CD4-positive, CD25-positive, alpha-beta regulatory T cell (primary cell): Measurements from ENCODE around the gene STPG4. TPM values are rescaled to one million over a fixed set of nuclear protein-coding genes. Genes with fewer than 3 reads are reported as not detected.

Experiments used
- ATAC-seq, 2 donors: fragments of 150-1000 bp; cut with Tn5 transposase; one replicate each; pipeline ENCODE4 v1.10.0; 2021; ENCODE audit warnings: low read depth in 2 of 2, moderate number of reproducible peaks in 2 of 2, moderate library complexity in 1 of 2
- DNase-seq, 3 donors: peaks; one replicate each; pipeline versions ENCODE4 v3.0.0 to v3.0.0-alpha.2; 2012 to 2022; ENCODE audit warnings: mixed read lengths in 1 of 3
- H3K27ac ChIP-seq: one replicate; pipeline ENCODE4 v1.7.0; 2013; ENCODE audit warnings: mild to moderate bottlenecking, low read length; ENCODE audit not compliant: insufficient read depth, poor library complexity, severe bottlenecking
- H3K27me3 ChIP-seq: one replicate; pipeline ENCODE4 v1.7.0; 2013; ENCODE audit warnings: low read length; ENCODE audit not compliant: control insufficient read depth, insufficient read depth
- H3K36me3 ChIP-seq: one replicate; pipeline ENCODE4 v1.7.0; 2013; ENCODE audit warnings: mild to moderate bottlenecking, low read length, moderate library complexity; ENCODE audit not compliant: control insufficient read depth, insufficient read depth
- H3K4me1 ChIP-seq: 2 replicates; pipeline ENCODE4 v1.7.0; 2013; ENCODE audit warnings: mild to moderate bottlenecking, low read length; ENCODE audit not compliant: insufficient read depth, control insufficient read depth, poor library complexity, severe bottlenecking
- H3K4me3 ChIP-seq: one replicate; pipeline ENCODE4 v1.7.0; 2013; ENCODE audit warnings: low read depth, mild to moderate bottlenecking, low read length, moderate library complexity
- H3K9me3 ChIP-seq, 2 experiments: 1 replicate in 1 of 2; 2 replicates in 1 of 2; pipeline ENCODE4 v1.7.0; 2013; ENCODE audit warnings: low read length in 2 of 2, mild to moderate bottlenecking in 1 of 2, moderate library complexity in 1 of 2; ENCODE audit not compliant: control insufficient read depth in 2 of 2
- H3K27ac Mint-ChIP-seq, 3 donors: one replicate each; pipeline ENCODE4 v1.8.0; 2020 to 2022; ENCODE audit warnings: mild to moderate bottlenecking in 3 of 3, mixed read lengths in 3 of 3, moderate library complexity in 2 of 3
- H3K27me3 Mint-ChIP-seq: one replicate; pipeline ENCODE4 v1.8.0; 2022; ENCODE audit warnings: mild to moderate bottlenecking, mixed read lengths
- H3K36me3 Mint-ChIP-seq: one replicate; pipeline ENCODE4 v1.8.0; 2020; ENCODE audit warnings: mixed read lengths
- H3K4me1 Mint-ChIP-seq, 4 donors: one replicate each; pipeline ENCODE4 v1.8.0; 2020 to 2022; ENCODE audit warnings: mixed read lengths in 4 of 4, mild to moderate bottlenecking in 1 of 4
- H3K4me3 Mint-ChIP-seq, 4 donors: one replicate each; pipeline ENCODE4 v1.8.0; 2020 to 2022; ENCODE audit warnings: mild to moderate bottlenecking in 4 of 4, mixed read lengths in 4 of 4, moderate library complexity in 3 of 4
- H3K9me3 Mint-ChIP-seq, 7 donors: one replicate each; pipeline ENCODE4 v1.8.0; 2020 to 2022; ENCODE audit warnings: mixed read lengths in 7 of 7, mild to moderate bottlenecking in 3 of 7, moderate library complexity in 2 of 7
- polyA plus RNA-seq, 4 donors: library from polyadenylated mRNA; unstranded; fragments of 300-500 nt; fragmentation: Illumina TruSeq; gene quantifications; one replicate each; pipeline ENCODE4 v1.2.3, GENCODE V29; 2021
- total RNA-seq: library from RNA; stranded (reverse); gene quantifications from one replicate; pipeline ENCODE4 v1.2.3, GENCODE V29; 2022

STPG4 gene
- total and polyA plus RNA-seq, 5 donors from 2014 or later, result 0.32 TPM; not detected in 4

DNA sequence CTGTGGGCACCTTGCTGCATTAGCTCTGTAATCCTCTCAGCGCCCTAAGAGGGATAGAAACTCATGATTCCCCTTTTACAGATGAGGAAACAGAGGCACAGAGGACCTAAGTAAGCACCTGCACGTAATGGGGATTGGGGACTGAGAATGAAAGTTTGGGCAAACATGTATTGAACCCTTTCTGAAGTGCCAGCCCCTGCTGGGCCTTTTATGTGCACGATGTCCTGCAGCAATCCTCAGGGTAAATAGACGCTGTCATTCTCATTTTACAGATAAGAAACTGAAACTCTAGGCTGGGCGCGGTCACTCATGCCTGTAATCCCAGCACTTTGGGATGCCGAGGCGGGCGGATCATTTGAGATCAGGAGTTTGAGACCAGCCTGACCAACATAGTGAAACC is 117.4 kb downstream of the STPG4 start:
- H3K27ac Mint-ChIP-seq, result peak overlapping the region in 1 of 3 donors; percentile 11

More for the DNA sequence above, 117.4 kb downstream of the STPG4 start:
- Mint-ChIP-seq H3K36me3 (peaks cover 24% of the 10 kb centered on the region), H3K27me3 (no peaks in the 10 kb centered on the region), H3K4me1 (peaks cover 0 to 9% (median 7%) of the 10 kb centered on the region in 4 donors), H3K9me3 (no peaks in the 10 kb centered on the region), H3K4me3 (no peak overlapping the region)
- Histone ChIP-seq H3K27ac (no peak overlapping the region), H3K4me1 (no peaks in the 10 kb centered on the region), H3K36me3 (peaks cover 87% of the 10 kb centered on the region), H3K4me3 (no peak overlapping the region), H3K9me3 (no peaks in the 10 kb centered on the region), H3K27me3 (no peaks in the 10 kb centered on the region)
- ATAC-seq (no peak), DNase-seq (no peak)

Other genes with a start within 250 kb of the STPG4 start
- gene MCFD2, start 239.5 kb downstream of the STPG4 start, total RNA-seq, result 36.4 TPM
- 10 to 100 TPM; 22.0 to 30.8 (median 27.0) TPM for gene MCFD2, start 239.5 kb downstream of the STPG4 start, polyA plus RNA-seq
- gene TTC7A, start 214.1 kb downstream of the STPG4 start, total RNA-seq, result 65.0 TPM
- gene TTC7A, start 214.1 kb downstream of the STPG4 start, polyA plus RNA-seq, result 10 to 100 TPM; 14.5 to 18.3 (median 16.6) TPM
- 211 TPM for gene CALM2, start 21.2 kb upstream of the STPG4 start, total RNA-seq
- 100 to 1,000 TPM; 890 to 977 (median 944) TPM for gene CALM2, start 21.2 kb upstream of the STPG4 start, polyA plus RNA-seq
- gene EPCAM, start 214.0 kb upstream of the STPG4 start, total RNA-seq, result 0.54 TPM
- gene EPCAM, start 214.0 kb upstream of the STPG4 start, polyA plus RNA-seq, result not detected
- gene MSH2, start 247.8 kb upstream of the STPG4 start, total RNA-seq, result 12.9 TPM
- 10 to 100 TPM; 28.2 to 29.9 (median 29.1) TPM for gene MSH2, start 247.8 kb upstream of the STPG4 start, polyA plus RNA-seq